ENCODE data around the gene ARHGAP36.

The ARHGAP36 gene

DNA sequence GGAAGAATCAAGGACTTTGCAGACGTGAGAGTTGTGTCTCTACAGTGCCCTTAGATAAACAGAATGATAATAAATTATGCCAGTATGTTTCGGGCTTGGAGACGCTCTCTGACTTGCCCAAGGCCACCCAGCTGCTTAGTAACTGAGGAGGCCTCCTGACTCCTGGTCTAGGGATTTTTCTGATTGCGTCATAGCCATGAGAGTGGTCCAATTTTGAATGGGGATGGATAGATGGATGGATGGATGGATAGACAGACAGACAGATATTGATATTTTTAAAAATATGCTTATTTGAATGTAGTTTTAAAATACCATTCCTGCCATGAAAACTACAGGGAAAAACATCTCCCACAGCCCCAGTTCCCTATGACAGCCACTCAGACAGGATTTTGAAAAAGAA lies 15.5 kb downstream of the ARHGAP36 start:
- Histone ChIP-seq H3K4me1 (no peaks in the 10 kb centered on the region), H3K36me3 (no peaks in the 10 kb centered on the region), H3K9me3 (no peaks in the 10 kb centered on the region), H3K4me3 (ENCODE audit: low read depth, low read length) (no peak overlapping the region), H3K27me3 (no peaks in the 10 kb centered on the region)
- TF ChIP-seq, protein P1, sequence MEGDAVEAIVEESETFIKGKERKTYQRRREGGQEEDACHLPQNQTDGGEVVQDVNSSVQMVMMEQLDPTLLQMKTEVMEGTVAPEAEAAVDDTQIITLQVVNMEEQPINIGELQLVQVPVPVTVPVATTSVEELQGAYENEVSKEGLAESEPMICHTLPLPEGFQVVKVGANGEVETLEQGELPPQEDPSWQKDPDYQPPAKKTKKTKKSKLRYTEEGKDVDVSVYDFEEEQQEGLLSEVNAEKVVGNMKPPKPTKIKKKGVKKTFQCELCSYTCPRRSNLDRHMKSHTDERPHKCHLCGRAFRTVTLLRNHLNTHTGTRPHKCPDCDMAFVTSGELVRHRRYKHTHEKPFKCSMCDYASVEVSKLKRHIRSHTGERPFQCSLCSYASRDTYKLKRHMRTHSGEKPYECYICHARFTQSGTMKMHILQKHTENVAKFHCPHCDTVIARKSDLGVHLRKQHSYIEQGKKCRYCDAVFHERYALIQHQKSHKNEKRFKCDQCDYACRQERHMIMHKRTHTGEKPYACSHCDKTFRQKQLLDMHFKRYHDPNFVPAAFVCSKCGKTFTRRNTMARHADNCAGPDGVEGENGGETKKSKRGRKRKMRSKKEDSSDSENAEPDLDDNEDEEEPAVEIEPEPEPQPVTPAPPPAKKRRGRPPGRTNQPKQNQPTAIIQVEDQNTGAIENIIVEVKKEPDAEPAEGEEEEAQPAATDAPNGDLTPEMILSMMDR (IDR thresholded peaks at IDR 0.05; ENCODE audit: low read depth, low read length) = no peak
- no peak for DNase-seq

DNA sequence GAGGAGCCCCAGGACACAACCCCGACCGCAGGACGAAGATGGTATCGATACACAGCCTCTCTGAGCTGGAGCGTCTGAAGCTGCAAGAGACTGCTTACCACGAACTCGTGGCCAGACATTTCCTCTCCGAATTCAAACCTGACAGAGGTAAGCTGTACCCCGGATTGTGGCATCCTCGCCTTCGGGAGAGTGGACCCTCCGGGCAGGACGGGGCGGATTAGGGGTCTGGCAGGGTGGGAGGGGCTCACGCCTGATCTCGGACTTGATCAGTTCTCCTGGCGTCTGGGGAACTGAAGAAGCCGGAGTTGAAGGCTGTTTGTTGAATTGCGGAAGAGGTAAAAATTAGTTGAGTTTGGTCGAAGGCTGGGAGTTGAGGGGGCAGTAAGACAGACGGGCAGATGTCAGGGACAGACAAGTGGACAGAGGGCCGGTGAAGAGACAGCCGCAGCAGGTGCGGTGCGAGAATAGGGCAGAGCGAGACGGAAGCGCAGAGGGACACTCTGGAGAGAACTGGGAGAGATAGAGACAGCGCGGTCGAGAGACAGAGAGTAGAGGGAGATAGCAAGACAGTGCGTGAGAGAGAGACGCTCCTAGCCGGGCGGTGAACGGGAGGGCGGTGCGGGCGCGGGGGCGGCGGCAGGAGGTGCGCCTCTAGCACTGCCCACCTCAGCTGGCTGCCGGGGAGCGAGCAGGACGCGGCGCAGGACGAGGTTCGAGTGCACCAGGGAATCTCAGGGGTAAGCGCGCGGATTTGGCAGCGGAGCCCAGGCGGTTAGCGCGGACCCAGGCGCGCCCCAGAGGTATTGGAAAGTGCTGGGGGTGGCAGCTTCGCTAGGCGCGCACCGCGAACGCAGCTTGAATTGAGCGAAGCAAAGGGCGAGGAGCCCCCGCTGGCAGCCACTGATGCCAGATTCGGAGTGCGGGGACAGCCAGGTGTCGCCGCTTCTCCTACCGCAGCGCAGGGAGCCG lies 23.9 kb downstream of the ARHGAP36 start:
- DNase-seq = no peak
- Histone ChIP-seq H3K36me3 (no peaks in the 10 kb centered on the region), H3K27me3 (peaks cover 21% of the 10 kb centered on the region), H3K9me3 (no peaks in the 10 kb centered on the region), H3K4me3 (ENCODE audit: low read depth, low read length) (peak overlapping the region; percentile 45), H3K4me1 (no peaks in the 10 kb centered on the region)
- TF ChIP-seq, protein P1 (IDR thresholded peaks at IDR 0.05; ENCODE audit: low read depth, low read length) = no peak

DNA sequence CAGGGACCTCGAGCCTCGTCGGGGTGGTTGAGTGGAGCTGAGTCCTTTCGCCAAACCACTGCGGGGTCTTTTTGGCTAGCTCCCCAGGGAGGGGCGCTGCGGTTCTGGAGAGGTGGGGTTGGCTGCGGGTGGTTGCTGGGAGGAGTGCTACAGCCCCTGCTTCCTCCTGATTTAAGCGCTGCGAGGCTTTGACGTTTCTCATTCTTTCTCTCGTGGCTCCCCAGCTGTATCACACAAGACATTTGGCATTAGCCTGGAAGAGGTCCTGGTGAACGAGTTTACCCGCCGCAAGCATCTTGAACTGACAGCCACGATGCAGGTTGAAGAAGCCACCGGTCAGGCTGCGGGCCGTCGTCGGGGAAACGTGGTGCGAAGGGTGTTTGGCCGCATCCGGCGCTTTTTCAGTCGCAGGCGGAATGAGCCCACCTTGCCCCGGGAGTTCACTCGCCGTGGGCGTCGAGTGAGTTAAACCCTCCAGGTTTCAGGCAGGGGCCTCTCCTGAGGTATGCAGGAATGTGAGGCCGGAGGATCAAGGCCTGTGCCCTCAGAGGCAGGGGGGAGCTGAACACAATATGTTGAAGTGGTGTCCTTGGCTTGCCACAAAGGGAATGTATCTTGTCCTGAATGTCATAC lies 25.5 kb downstream of the ARHGAP36 start:
- DNase-seq = no peak
- TF ChIP-seq, protein P1 (IDR thresholded peaks at IDR 0.05; ENCODE audit: low read depth, low read length) = no peak
- Histone ChIP-seq H3K9me3 (no peaks in the 10 kb centered on the region), H3K4me1 (no peaks in the 10 kb centered on the region), H3K4me3 (ENCODE audit: low read depth, low read length) (no peak overlapping the region), H3K36me3 (no peaks in the 10 kb centered on the region), H3K27me3 (peaks cover 21% of the 10 kb centered on the region)

DNA sequence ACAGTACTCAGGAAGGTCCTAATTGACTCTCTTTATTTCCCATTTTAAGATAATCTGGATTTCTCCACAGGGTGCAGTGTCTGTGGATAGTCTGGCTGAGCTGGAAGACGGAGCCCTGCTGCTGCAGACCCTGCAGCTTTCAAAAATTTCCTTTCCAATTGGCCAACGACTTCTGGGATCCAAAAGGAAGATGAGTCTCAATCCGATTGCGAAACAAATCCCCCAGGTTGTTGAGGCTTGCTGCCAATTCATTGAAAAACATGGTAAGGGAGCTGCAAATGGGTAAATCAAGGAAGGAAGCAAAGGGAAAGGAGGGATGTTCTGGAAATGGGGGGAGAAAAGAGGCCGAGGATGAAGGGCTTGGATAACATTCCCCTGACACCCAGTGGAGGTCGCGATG lies 26.0 kb downstream of the ARHGAP36 start:
- Histone ChIP-seq H3K36me3 (no peaks in the 10 kb centered on the region), H3K4me3 (ENCODE audit: low read depth, low read length) (no peak overlapping the region), H3K27me3 (peaks cover 21% of the 10 kb centered on the region), H3K9me3 (no peaks in the 10 kb centered on the region), H3K4me1 (no peaks in the 10 kb centered on the region)
- DNase-seq = no peak
- TF ChIP-seq, protein P1 (IDR thresholded peaks at IDR 0.05; ENCODE audit: low read depth, low read length) = no peak

DNA sequence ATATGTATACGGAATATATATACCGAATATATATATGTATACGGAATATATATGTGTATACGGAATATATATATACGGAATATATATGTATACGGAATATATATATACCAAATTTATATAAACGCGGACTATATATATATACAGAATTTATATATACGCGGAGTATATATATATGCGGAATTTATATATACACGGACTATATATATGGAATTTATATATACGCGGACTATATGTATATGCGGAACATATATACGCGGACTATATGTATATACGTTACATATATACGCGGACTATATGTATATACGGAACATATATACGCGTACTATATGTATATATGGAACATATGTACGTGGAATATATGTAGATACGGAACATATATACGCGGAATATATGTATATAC lies 78.6 kb downstream of the ARHGAP36 start:
- Histone ChIP-seq H3K4me3 (ENCODE audit: low read depth, low read length) (no peak overlapping the region), H3K27me3 (no peaks in the 10 kb centered on the region)
- TF ChIP-seq, protein P1 (IDR thresholded peaks at IDR 0.05; ENCODE audit: low read depth, low read length) = no peak

DNA sequence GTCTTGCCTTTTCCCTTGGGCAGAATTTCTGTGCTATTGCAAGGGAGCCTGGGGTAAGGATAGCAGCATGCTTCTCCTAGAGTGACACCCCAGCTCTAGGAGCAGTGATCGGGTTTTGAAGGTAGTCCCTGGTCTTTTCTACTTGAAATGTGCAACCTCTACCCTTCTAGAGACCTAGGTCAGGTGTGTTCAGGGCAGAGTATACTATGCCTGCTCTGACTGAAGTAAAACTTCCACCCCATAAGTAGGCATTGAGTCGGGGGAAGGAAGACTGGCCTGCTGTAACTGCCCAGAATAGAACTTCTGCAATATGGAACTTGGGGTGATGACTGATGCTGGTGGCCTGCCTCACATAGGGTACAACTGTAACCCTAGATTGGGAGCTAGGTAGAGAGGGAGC lies 80.9 kb downstream of the ARHGAP36 start:
- DNase-seq = no peak

More for the DNA sequence above, 78.6 kb downstream of the ARHGAP36 start:
- Histone ChIP-seq H3K36me3 (no peaks in the 10 kb centered on the region), H3K4me1 (no peaks in the 10 kb centered on the region), H3K9me3 (no peaks in the 10 kb centered on the region)
- DNase-seq = no peak

More for the DNA sequence above, 80.9 kb downstream of the ARHGAP36 start:
- Histone ChIP-seq H3K36me3 (no peaks in the 10 kb centered on the region), H3K27me3 (no peaks in the 10 kb centered on the region), H3K4me1 (no peaks in the 10 kb centered on the region), H3K9me3 (no peaks in the 10 kb centered on the region), H3K4me3 (ENCODE audit: low read depth, low read length) (no peak overlapping the region)
- TF ChIP-seq, protein P1 (IDR thresholded peaks at IDR 0.05; ENCODE audit: low read depth, low read length) = no peak
